HCT116 (cell line): ENCODE data around the gene FAM180A. TPM values are rescaled to one million over a fixed set of nuclear protein-coding genes. Genes with fewer than 3 reads are reported as not detected.

Source experiments
- ATAC-seq: fragments of 200-7000 bp; cut with Tn5 transposase; 2 replicates; pipeline ENCODE4 v1.9.1; 2020; ENCODE audit warnings: mild to moderate bottlenecking, moderate library complexity
- BruUV-seq: library from RNA; stranded (reverse); fragments of 400-500 nt; replicated peaks from 2 replicates; lab custom pipeline; 2021; lab: Mats Ljungman, UMichigan
- CTCF ChIA-PET: fragments of 300-600 bp; sonication (Branson Sonifier 250); formaldehyde crosslinking; loops from one replicate; lab custom pipeline; 2021; ENCODE audit warnings: antibody characterized with exemption; lab: Charles Lee
- POLR2A ChIA-PET: fragments of 300-600, 350-600 bp; sonication (Branson Sonifier 250); formaldehyde crosslinking; loops from one replicate; lab custom pipeline; 2021; ENCODE audit warnings: antibody characterized with exemption; lab: Charles Lee
- RAD21 ChIA-PET, 2 experiments: fragments of 300-600 bp; sonication (Branson Sonifier 250); formaldehyde crosslinking; loops; one replicate each; lab custom pipeline; 2023; ENCODE audit warnings: low total read pairs in 2 of 2; ENCODE audit not compliant: uncharacterized antibody in 2 of 2, unreplicated experiment in 2 of 2, low non-redundant PET in 1 of 2; lab: Charles Lee
- DNase-seq: peaks from one replicate; pipeline ENCODE4 v3.0.0-alpha.2; 2010; ENCODE audit warnings: low read depth, low spot score
- H2AFZ ChIP-seq: fragments of 200-600 bp; shearing (Covaris generic), sonication (generic); 2 replicates; pipeline ENCODE4 v1.6.1; 2017; ENCODE audit warnings: low read depth, mixed run types, mixed read lengths, antibody characterized with exemption, low read length; ENCODE audit not compliant: poor library complexity, severe bottlenecking
- H3K27ac ChIP-seq: 2 replicates; pipeline ENCODE4 v1.5.1; 2012; ENCODE audit warnings: low read depth, low read length
- H3K27me3 ChIP-seq: fragments of 200-600 bp; sonication (generic); 2 replicates; pipeline ENCODE4 v1.6.1; 2016; ENCODE audit warnings: mixed run types, low read length, mixed read lengths; ENCODE audit not compliant: insufficient read depth
- H3K36me3 ChIP-seq, 2 experiments: fragments of 200-500 bp in 1 of 2; fragments of 200-600 bp in 1 of 2; sonication (Bioruptor generic) in 1 of 2; sonication (generic) in 1 of 2; 2 replicates each; pipeline versions ENCODE4 v1.5.1 to v1.6.1; 2014 to 2016; ENCODE audit warnings: low read length in 2 of 2, inconsistent platforms in 1 of 2, mixed read lengths in 1 of 2, mixed run types in 1 of 2; ENCODE audit not compliant: insufficient read depth in 2 of 2, control insufficient read depth in 1 of 2
- H3K4me1 ChIP-seq, 2 experiments: fragments of 200-600 bp in 1 of 2; sonication (generic) in 1 of 2; 2 replicates each; pipeline versions ENCODE4 v1.5.1 to v1.6.1; 2012 to 2017; ENCODE audit warnings: low read length in 2 of 2, inconsistent platforms in 1 of 2, mild to moderate bottlenecking in 1 of 2, mixed read lengths in 1 of 2, mixed run types in 1 of 2, moderate library complexity in 1 of 2; ENCODE audit not compliant: insufficient read depth in 2 of 2, control insufficient read depth in 1 of 2
- H3K4me2 ChIP-seq: fragments of 200-600 bp; sonication (generic); 2 replicates; pipeline ENCODE4 v1.6.1; 2017; ENCODE audit warnings: mixed run types, low read length, mixed read lengths
- H3K4me3 ChIP-seq, 2 experiments: fragments of 200-600 bp in 1 of 2; sonication (generic) in 1 of 2; replicated peaks in 1 of 2; 2 replicates each; pipeline ENCODE4 v1.5.1; 2011 to 2016; ENCODE audit warnings: low read length in 2 of 2, control low read depth in 1 of 2, low read depth in 1 of 2, mild to moderate bottlenecking in 1 of 2, mixed read lengths in 1 of 2, mixed run types in 1 of 2
- H3K79me2 ChIP-seq: fragments of 200-600 bp; sonication (generic); 2 replicates; pipeline ENCODE4 v1.6.1; 2017; ENCODE audit warnings: mild to moderate bottlenecking, mixed run types, low read length, moderate library complexity, mixed read lengths; ENCODE audit not compliant: insufficient read depth
- H3K9ac ChIP-seq: fragments of 200-600 bp; sonication (generic); 2 replicates; pipeline ENCODE4 v1.6.1; 2016; ENCODE audit warnings: low read length, mixed read lengths
- H3K9me2 ChIP-seq: fragments of 200-600 bp; sonication (generic), shearing (Covaris generic); 2 replicates; pipeline ENCODE4 v1.6.1; 2017; ENCODE audit warnings: mixed run types, mild to moderate bottlenecking, moderate library complexity; ENCODE audit not compliant: insufficient read depth
- H3K9me3 ChIP-seq, 2 experiments: fragments of 200-500 bp in 1 of 2; fragments of 200-600 bp in 1 of 2; sonication (Bioruptor generic) in 1 of 2; sonication (generic) in 1 of 2; 2 replicates each; pipeline ENCODE4 v1.6.1; 2014 to 2017; ENCODE audit warnings: low read length in 2 of 2, mixed read lengths in 2 of 2, inconsistent platforms in 1 of 2, low read depth in 1 of 2, mild to moderate bottlenecking in 1 of 2, mixed run types in 1 of 2, moderate library complexity in 1 of 2; ENCODE audit not compliant: control insufficient read depth in 1 of 2, insufficient read depth in 1 of 2
- H4K20me1 ChIP-seq: fragments of 200-600 bp; sonication (generic), shearing (Covaris generic); 2 replicates; pipeline ENCODE4 v1.6.1; 2017; ENCODE audit warnings: mixed run types, mild to moderate bottlenecking, moderate library complexity; ENCODE audit not compliant: insufficient read depth
- EGR1 ChIP-seq: IDR thresholded peaks from 2 replicates; pipeline ENCODE4 v1.6.1; 2012; ENCODE audit warnings: low read depth
- EZH2 ChIP-seq: fragments of 200-600 bp; sonication (generic); IDR thresholded peaks from 2 replicates; pipeline ENCODE4 v1.6.1; 2017; ENCODE audit warnings: antibody characterized with exemption, mixed run types
- EZH2phosphoT487 ChIP-seq: fragments of 200-600 bp; IDR thresholded peaks from 2 replicates; pipeline ENCODE4 v1.6.1; 2018; ENCODE audit warnings: antibody characterized with exemption, borderline replicate concordance
- JUND ChIP-seq: IDR thresholded peaks from 2 replicates; pipeline ENCODE4 v1.6.1; 2012
- YY1 ChIP-seq: IDR thresholded peaks from 2 replicates; pipeline ENCODE4 v1.6.1; 2011; ENCODE audit warnings: low read length, low read depth, moderate library complexity, mild to moderate bottlenecking; ENCODE audit not compliant: insufficient replicate concordance; ENCODE audit errors: extremely low read depth
- intact Hi-C: fragments of 100-400 bp; cut with micrococcal nuclease; formaldehyde crosslinking; loops from 2 replicates; pipeline ENCODE4 v1.10.0; 2022
- total RNA-seq: library from RNA; stranded (reverse); gene quantifications from one replicate; pipeline ENCODE4 v1.2.1, GENCODE V29; 2021; ENCODE audit not compliant: unreplicated experiment
- TF ChIP-seq, protein P1 (sequence below): IDR thresholded peaks from 2 replicates; pipeline ENCODE4 v1.6.1; 2012

Gene FAM180A
- total RNA-seq, 1 experiment from 2014 or later, result 0.59 TPM

DNA sequence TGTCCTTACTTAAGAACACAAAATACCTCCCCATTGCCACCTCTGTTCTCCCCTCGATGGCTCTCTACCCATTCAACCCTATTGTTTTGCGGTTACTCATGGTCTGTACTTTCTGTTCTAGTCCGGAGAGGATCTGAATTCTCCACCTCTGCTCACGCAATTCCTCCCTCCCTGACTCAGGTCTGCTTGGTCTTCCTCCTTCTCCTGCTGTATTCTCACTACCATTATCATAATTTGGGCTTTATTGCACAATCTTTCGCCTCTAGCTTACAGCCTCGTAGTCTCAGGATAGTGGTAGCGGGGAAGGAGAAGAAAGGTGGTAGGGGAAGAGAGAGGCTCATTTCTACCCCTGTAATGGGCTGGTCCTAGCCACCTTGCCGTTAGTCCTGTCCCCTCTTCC, 35.4 kb upstream of the FAM180A start:
- Histone ChIP-seq H3K4me3 (no peak overlapping the region), H2AFZ (no peak overlapping the region), H3K9me2 (no peaks in the 10 kb centered on the region), H3K9me3 (no peaks in the 10 kb centered on the region), H3K9ac (no peak overlapping the region), H3K4me1 (no peaks in the 10 kb centered on the region), H3K27ac (no peak overlapping the region), H4K20me1 (no peaks in the 10 kb centered on the region), H3K36me3 (no peaks in the 10 kb centered on the region), H3K4me2 (no peak overlapping the region), H3K79me2 (no peaks in the 10 kb centered on the region), H3K27me3 (no peaks in the 10 kb centered on the region; the same call in 1 of the 2 replicates)
- RAD21 ChIA-PET, result no interaction called here
- CTCF ChIA-PET, result no interaction called here
- ATAC-seq (no peak), DNase-seq (no peak)
- intact Hi-C loops, result no loop called here
- BruUV-seq, result no TSS peak
- TF ChIP-seq JUND (no peak), EGR1 (no peak), YY1 (no peak), EZH2phosphoT487 (no peak)
- TF ChIP-seq, protein P1, sequence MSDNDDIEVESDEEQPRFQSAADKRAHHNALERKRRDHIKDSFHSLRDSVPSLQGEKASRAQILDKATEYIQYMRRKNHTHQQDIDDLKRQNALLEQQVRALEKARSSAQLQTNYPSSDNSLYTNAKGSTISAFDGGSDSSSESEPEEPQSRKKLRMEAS, result no peak
- POLR2A ChIA-PET, result no interaction called here

DNA sequence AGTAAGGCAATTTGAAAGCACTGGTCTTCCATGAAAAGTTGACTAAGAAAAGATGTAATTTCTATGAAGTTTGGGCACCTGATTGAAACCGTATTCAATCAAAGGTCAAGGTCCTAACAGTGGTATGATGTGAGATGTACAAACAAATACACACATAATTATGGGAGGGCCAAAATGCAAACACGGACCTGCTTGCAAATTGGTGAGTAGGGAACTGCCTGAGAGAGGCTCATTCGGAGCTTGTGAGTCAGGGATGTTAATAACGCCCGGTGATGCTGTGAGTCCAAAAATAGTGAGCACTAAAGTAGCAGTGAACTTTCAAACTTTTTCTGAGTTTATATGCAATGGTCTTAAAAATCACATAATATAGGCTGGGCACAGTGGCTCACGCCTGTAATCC, 34.2 kb upstream of the FAM180A start:
- Histone ChIP-seq H3K4me3 (no peak overlapping the region), H3K4me2 (no peak overlapping the region), H4K20me1 (no peaks in the 10 kb centered on the region), H3K36me3 (no peaks in the 10 kb centered on the region), H3K4me1 (no peaks in the 10 kb centered on the region), H3K79me2 (no peaks in the 10 kb centered on the region), H3K9me2 (no peaks in the 10 kb centered on the region), H2AFZ (no peak overlapping the region), H3K27ac (no peak overlapping the region), H3K9ac (no peak overlapping the region), H3K9me3 (peaks cover 0 to 3% of the 10 kb centered on the region in 2 experiments; a peak in 2 of 4 replicates), H3K27me3 (no peaks in the 10 kb centered on the region; the same call in 1 of the 2 replicates)
- no TSS peak for BruUV-seq
- intact Hi-C loops, result no loop called here
- POLR2A ChIA-PET, result no interaction called here
- RAD21 ChIA-PET, result no interaction called here
- CTCF ChIA-PET, result no interaction called here
- DNase-seq (no peak), ATAC-seq (no peak)
- TF ChIP-seq EZH2, result no peak
